ENCODE measurements around the gene CCDC17. TPM values are rescaled to one million over a fixed set of nuclear protein-coding genes. Genes with fewer than 3 reads are reported as not detected.

The CCDC17 gene
- total RNA-seq, 1 experiment from 2014 or later = 2.2 TPM

- no peak for DNase-seq (ENCODE audit: low read depth, low spot score)
- Histone ChIP-seq H3K4me1 (ENCODE audit: control insufficient read depth, insufficient read depth, low read length) (no peaks in the 10 kb centered on the region), H3K27ac (ENCODE audit: low read length) (no peak overlapping the region), H3K9me3 (ENCODE audit: control insufficient read depth, insufficient read depth, low read depth, low read length) (no peaks in the 10 kb centered on the region), H3K36me3 (ENCODE audit: control insufficient read depth, insufficient read depth, low read length) (peaks cover 38% of the 10 kb centered on the region), H3K27me3 (ENCODE audit: control insufficient read depth, insufficient read depth, low read length) (no peaks in the 10 kb centered on the region), H3K4me3 (ENCODE audit: low read depth in 2 of 2, low read length in 2 of 2) (no peak overlapping the region)
- POLR2A ChIA-PET = interaction anchor here (1.0 kb wide), 1 partner anchor 28 kb away, joined by 3 read pairs; the partner anchor contains the start of gene GPBP1L1
- CTCF ChIA-PET = no interaction called here
- ATAC-seq = no peak
- no peak for TF ChIP-seq SIN3A (IDR thresholded peaks at IDR 0.05; ENCODE audit: borderline replicate concordance, insufficient read depth, low read depth, low read length)
- no peak for TF ChIP-seq CTCF (IDR thresholded peaks at IDR 0.05)
- TF ChIP-seq TCF7L2 (IDR thresholded peaks at IDR 0.05; ENCODE audit: low read depth, low read length) = no peak
- no peak for TF ChIP-seq POLR2AphosphoS5 (IDR thresholded peaks at IDR 0.05; ENCODE audit: low read depth, low read length)
- TF ChIP-seq, protein P1, sequence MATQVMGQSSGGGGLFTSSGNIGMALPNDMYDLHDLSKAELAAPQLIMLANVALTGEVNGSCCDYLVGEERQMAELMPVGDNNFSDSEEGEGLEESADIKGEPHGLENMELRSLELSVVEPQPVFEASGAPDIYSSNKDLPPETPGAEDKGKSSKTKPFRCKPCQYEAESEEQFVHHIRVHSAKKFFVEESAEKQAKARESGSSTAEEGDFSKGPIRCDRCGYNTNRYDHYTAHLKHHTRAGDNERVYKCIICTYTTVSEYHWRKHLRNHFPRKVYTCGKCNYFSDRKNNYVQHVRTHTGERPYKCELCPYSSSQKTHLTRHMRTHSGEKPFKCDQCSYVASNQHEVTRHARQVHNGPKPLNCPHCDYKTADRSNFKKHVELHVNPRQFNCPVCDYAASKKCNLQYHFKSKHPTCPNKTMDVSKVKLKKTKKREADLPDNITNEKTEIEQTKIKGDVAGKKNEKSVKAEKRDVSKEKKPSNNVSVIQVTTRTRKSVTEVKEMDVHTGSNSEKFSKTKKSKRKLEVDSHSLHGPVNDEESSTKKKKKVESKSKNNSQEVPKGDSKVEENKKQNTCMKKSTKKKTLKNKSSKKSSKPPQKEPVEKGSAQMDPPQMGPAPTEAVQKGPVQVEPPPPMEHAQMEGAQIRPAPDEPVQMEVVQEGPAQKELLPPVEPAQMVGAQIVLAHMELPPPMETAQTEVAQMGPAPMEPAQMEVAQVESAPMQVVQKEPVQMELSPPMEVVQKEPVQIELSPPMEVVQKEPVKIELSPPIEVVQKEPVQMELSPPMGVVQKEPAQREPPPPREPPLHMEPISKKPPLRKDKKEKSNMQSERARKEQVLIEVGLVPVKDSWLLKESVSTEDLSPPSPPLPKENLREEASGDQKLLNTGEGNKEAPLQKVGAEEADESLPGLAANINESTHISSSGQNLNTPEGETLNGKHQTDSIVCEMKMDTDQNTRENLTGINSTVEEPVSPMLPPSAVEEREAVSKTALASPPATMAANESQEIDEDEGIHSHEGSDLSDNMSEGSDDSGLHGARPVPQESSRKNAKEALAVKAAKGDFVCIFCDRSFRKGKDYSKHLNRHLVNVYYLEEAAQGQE (IDR thresholded peaks at IDR 0.05; ENCODE audit: insufficient read depth in 1 of 2, low read depth in 2 of 2, low read length in 1 of 2) = no peak
- intact Hi-C loops (cut with micrococcal nuclease; ENCODE audit: unreplicated experiment) (no loop called here), in situ Hi-C loops (cut with HindIII; ENCODE audit: low pct_unique_long_range_greater_than_20kb, low sequenced_read_pairs) (no loop called here)
- BruUV-seq (replicated peaks) = no TSS peak
Observed at GRCh38 chr1:45658171-45658570, 34.3 kb upstream of the CCDC17 start.

- Histone ChIP-seq H3K4me3 (ENCODE audit: low read depth in 2 of 2, low read length in 2 of 2) (no peak overlapping the region), H3K36me3 (ENCODE audit: control insufficient read depth, insufficient read depth, low read length) (peaks cover 47% of the 10 kb centered on the region), H3K27me3 (ENCODE audit: control insufficient read depth, insufficient read depth, low read length) (no peaks in the 10 kb centered on the region), H3K4me1 (ENCODE audit: control insufficient read depth, insufficient read depth, low read length) (no peaks in the 10 kb centered on the region), H3K27ac (ENCODE audit: low read length) (no peak overlapping the region), H3K9me3 (ENCODE audit: control insufficient read depth, insufficient read depth, low read depth, low read length) (no peaks in the 10 kb centered on the region)
- CTCF ChIA-PET = no interaction called here
- intact Hi-C loops (cut with micrococcal nuclease; ENCODE audit: unreplicated experiment) (no loop called here), in situ Hi-C loops (cut with HindIII; ENCODE audit: low pct_unique_long_range_greater_than_20kb, low sequenced_read_pairs) (no loop called here)
- POLR2A ChIA-PET = interaction anchor here (0.5 to 1.1 kb wide), 4 partner anchors 15 to 222 kb away, joined by 3 to 9 read pairs (median 4); partner anchors contain the start of gene GPBP1L1
- DNase-seq (ENCODE audit: low read depth, low spot score) (no peak), ATAC-seq (no peak)
- no TSS peak for BruUV-seq (replicated peaks)
- TF ChIP-seq, protein P1 (IDR thresholded peaks at IDR 0.05; ENCODE audit: insufficient read depth in 1 of 2, low read depth in 2 of 2, low read length in 1 of 2) = no peak
- TF ChIP-seq SIN3A (IDR thresholded peaks at IDR 0.05; ENCODE audit: borderline replicate concordance, insufficient read depth, low read depth, low read length) (no peak), TCF7L2 (IDR thresholded peaks at IDR 0.05; ENCODE audit: low read depth, low read length) (no peak), CTCF (IDR thresholded peaks at IDR 0.05) (no peak), POLR2AphosphoS5 (IDR thresholded peaks at IDR 0.05; ENCODE audit: low read depth, low read length) (no peak)
Observed at GRCh38 chr1:45656573-45657226, 32.8 kb upstream of the CCDC17 start.
